BJ (cell line): ENCODE results near the gene ARHGAP24. TPM values are rescaled to one million over a fixed set of nuclear protein-coding genes. Genes with fewer than 3 reads are reported as not detected.
"Not testable (repeated sequence)": the region's sequence is repeated elsewhere in the genome, so short reads cannot be mapped to it uniquely, and the experiment has no call there.

Source experiments
- CTCF ChIA-PET: fragments of 350-600 bp; formaldehyde crosslinking; extraction: SDS; loops from one replicate; lab custom pipeline; 2021; ENCODE audit warnings: antibody characterized with exemption, inconsistent platforms; lab: Yijun Ruan, JAX
- POLR2A ChIA-PET: fragments of 300-600 bp; sonication (Branson Sonifier 250); formaldehyde crosslinking; extraction: SDS; loops from one replicate; lab custom pipeline; 2021; ENCODE audit warnings: antibody characterized with exemption; lab: Charles Lee
- DNase-seq: peaks from one replicate; pipeline ENCODE4 v3.0.0-alpha.2; 2011; ENCODE audit warnings: low read depth
- H3K27me3 ChIP-seq: 2 replicates; pipeline ENCODE4 v1.6.0; 2011; ENCODE audit warnings: low read length; ENCODE audit not compliant: control insufficient read depth, insufficient read depth
- H3K36me3 ChIP-seq: 2 replicates; pipeline ENCODE4 v1.5.1; 2011; ENCODE audit warnings: low read length; ENCODE audit not compliant: control insufficient read depth, insufficient read depth
- H3K4me3 ChIP-seq: 2 replicates; pipeline ENCODE4 v1.5.1; 2011; ENCODE audit warnings: low read depth, mild to moderate bottlenecking, control low read depth, low read length
- CTCF ChIP-seq: IDR thresholded peaks from 2 replicates; pipeline ENCODE4 v1.5.1; 2011; ENCODE audit warnings: low read depth, mild to moderate bottlenecking, control low read depth, inconsistent platforms, low read length, moderate library complexity; ENCODE audit not compliant: insufficient read depth
- polyA plus RNA-seq: library from polyadenylated mRNA; depleted of rRNA; stranded (reverse); fragments of >200 nt; gene quantifications from 2 replicates; pipeline ENCODE4 v1.2.3, GENCODE V29; 2011

ARHGAP24 gene
- polyA plus RNA-seq, 1 experiment, result 17.7 TPM

DNA sequence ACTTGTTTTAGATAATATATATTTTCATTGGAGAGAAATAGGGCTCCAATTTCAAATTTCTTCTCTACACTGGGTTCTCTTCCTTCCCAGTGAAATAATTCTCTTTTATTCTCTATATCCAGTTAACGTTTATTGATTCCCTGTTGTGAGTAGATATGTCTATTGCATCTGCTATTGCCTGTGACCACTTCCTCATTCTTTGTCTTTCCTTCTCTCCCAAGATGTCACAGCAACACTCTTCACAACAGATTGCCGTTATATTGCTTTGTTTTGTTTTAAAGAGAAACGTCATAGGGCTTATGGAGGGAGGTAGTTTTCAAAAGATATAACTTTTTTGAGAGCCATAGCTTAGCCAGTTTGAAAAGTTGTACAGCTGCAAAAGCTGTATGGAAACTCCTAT is 343.8 kb downstream of the ARHGAP24 start:
- Histone ChIP-seq H3K4me3 (no peak overlapping the region), H3K36me3 (no peaks in the 10 kb centered on the region), H3K27me3 (no peaks in the 10 kb centered on the region)
- CTCF ChIA-PET, result no interaction called here
- POLR2A ChIA-PET, result no interaction called here
- DNase-seq, result no peak
- no peak for TF ChIP-seq CTCF

DNA sequence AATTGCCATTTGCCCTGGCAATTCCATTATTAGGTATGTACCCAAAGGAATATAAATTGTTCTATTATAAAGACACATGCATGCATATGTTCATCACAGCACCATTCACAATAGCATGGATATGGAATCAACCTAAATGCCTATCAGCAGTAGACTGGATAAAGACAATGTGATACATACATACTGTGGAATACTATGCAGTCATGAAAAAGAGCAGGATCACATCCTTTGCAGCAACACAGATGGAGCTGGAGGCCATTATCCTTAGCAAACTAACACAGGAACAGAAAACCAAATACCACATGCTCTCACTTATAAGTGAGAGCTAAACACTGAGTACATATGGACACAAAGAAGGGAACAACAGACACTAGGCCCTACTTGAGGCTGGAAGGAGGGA is 345.2 kb downstream of the ARHGAP24 start:
- H3K36me3 ChIP-seq, DNase-seq, H3K4me3 ChIP-seq, H3K27me3 ChIP-seq, POLR2A ChIA-PET: not testable (repeated sequence)
- CTCF ChIA-PET, result interaction anchor here (0.7 to 1.3 kb wide), 2 partner anchors 15 to 49 kb away, joined by 4 read pairs; no protein-coding TSS in a partner anchor

- CTCF ChIA-PET, result no interaction called here
- POLR2A ChIA-PET, result no interaction called here
- no peaks in the 10 kb centered on the region for H3K27me3 ChIP-seq
- no peak overlapping the region for H3K4me3 ChIP-seq
- no peaks in the 10 kb centered on the region for H3K36me3 ChIP-seq
- no peak for DNase-seq
- TF ChIP-seq CTCF, result no peak
Observed at GRCh38 chr4:85821688-85822455, 346.9 kb downstream of the ARHGAP24 start.

DNA sequence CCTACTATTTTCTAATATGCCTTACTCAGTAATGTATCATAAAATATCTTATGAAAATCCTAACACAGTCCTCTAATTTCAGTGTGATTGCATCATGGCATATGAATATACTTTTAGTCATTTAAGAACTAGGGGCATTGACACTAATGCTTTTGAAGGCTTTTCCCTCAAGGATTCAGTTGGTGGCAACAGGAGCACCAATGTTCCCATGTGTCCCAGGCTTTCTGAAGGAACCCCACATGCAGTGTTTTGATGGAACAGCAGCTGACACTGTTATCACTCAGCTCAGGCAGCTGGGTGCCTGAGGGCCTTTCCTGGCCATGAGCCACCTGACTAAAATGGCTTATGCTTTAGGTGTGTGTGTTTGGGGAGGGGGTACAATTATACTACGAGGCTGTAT is 348.3 kb downstream of the ARHGAP24 start:
- H3K27me3 ChIP-seq, result no peaks in the 10 kb centered on the region
- TF ChIP-seq CTCF, result no peak
- no peak overlapping the region for H3K4me3 ChIP-seq
- CTCF ChIA-PET, result interaction anchor here (0.9 to 1.6 kb wide), 3 partner anchors 11 to 146 kb away, joined by 4 to 6 read pairs (median 5); no protein-coding TSS in a partner anchor
- no peak for DNase-seq
- POLR2A ChIA-PET, result interaction anchor here (1.1 kb wide), 1 partner anchor 44 kb away, joined by 6 read pairs; no protein-coding TSS in a partner anchor
- no peaks in the 10 kb centered on the region for H3K36me3 ChIP-seq

DNA sequence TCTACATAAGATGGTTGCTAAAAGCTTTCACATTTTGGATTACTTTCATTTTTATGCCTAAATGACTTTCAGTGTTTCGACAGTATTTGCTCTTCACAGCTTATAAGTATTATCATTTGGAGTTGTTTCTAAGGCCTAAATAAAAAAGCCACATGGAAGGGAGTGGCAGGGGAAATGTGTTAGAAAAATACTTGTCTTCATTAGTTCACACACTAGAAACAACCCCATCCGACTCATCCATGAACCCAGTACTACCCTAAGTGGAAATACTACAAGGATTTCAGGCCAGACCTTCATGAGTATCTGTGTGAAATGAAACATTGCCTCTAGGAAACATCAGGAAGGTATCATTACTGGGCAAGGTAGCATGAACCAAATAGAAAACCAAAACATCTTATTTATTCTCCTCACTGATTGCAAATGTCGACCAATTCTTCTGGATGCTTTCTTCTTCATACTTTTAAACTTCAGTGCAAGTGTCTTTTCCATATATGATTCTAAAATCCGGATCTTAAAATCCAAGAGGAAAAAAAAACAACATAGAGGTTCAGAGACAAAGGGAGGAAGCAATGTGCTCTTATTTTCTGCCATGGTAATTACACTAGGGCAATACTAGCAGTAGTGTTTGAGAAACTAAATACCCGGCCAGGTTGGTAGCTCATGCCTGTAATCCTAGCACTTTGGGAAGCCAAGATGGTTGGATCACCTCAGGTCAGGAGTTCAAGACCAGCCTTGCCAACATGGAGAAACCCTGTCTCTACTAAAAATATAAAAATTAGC is 349.4 kb downstream of the ARHGAP24 start:
- TF ChIP-seq CTCF, result no peak
- Histone ChIP-seq H3K27me3 (no peaks in the 10 kb centered on the region), H3K36me3 (no peaks in the 10 kb centered on the region), H3K4me3 (no peak overlapping the region)
- POLR2A ChIA-PET, result interaction anchor here (1.1 kb wide), 1 partner anchor 45 kb away, joined by 6 read pairs; no protein-coding TSS in a partner anchor
- no peak for DNase-seq
- CTCF ChIA-PET, result interaction anchor here (0.9 to 1.6 kb wide), 3 partner anchors 12 to 145 kb away, joined by 4 to 6 read pairs (median 5); no protein-coding TSS in a partner anchor
